Measurements from ENCODE around the gene CASP8. TPM values are rescaled to one million over a fixed set of nuclear protein-coding genes. Genes with fewer than 3 reads are reported as not detected.
"Not testable (repeated sequence)": the region's sequence is repeated elsewhere in the genome, so short reads cannot be mapped to it uniquely, and the experiment has no call there.

Gene CASP8
- total RNA-seq (2014; rRNA removed; shearing (Covaris generic)) = 68.6 and 101 TPM in 2 replicates

GRCh38 chr2:201260302-201260800 is at the start of gene CASP8:
Gene CASP8, plus strand, starts transcription at chr2:201260536. Its CDS starts 5,951 bp downstream, at chr2:201266487.
- peak; percentile 72 for DNase-seq (ENCODE audit: low spot score)

- no peak for DNase-seq (ENCODE audit: low spot score)
These were observed 44.4 kb upstream of the CASP8 start for GRCh38 chr2:201215963-201216362.

GRCh38 chr2:201216918-201217317 is 43.4 kb upstream of the CASP8 start:
- DNase-seq (ENCODE audit: low spot score) = no peak

- peak; percentile 24 for DNase-seq (ENCODE audit: low spot score)
These were observed 41.6 kb upstream of the CASP8 start for GRCh38 chr2:201218780-201219179.

GRCh38 chr2:201219328-201220096 is 40.8 kb upstream of the CASP8 start:
- no peak for DNase-seq (ENCODE audit: low spot score)

DNA sequence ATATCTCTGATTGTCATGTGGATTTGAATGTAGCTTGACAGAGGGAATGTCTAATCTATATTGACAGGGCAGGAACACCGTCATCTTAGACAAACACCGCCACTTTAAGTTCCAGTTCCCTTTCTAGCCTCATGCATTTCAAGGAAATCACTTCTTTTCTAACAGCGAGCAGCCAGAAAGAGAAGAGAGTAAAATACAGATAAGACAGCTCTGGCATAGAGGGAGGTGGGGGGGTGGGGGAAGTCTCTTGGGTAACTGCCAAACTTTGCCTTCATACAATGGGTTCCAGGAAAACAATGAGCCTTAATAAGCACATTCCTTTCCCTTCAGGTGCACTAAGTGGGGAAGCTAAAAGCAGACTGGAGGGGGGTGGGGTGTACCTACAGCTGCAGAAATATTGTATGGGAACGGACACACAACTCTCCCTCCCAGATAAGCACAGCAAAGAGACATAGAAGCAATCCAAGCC is 40.2 kb upstream of the CASP8 start:
- DNase-seq (ENCODE audit: low spot score) = no peak

GRCh38 chr2:201223089-201224073 is 37.0 kb upstream of the CASP8 start:
- DNase-seq (ENCODE audit: low spot score) = no peak

GRCh38 chr2:201228271-201228911 is 31.9 kb upstream of the CASP8 start:
- peak; percentile 27 for DNase-seq (ENCODE audit: low spot score)

GRCh38 chr2:201228912-201229290 is 31.4 kb upstream of the CASP8 start:
- no peak for DNase-seq (ENCODE audit: low spot score)

GRCh38 chr2:201231781-201232466 is 28.4 kb upstream of the CASP8 start:
- peak; percentile 98 for DNase-seq (ENCODE audit: low spot score)

GRCh38 chr2:201232467-201232815 is 27.9 kb upstream of the CASP8 start:
- no peak for DNase-seq (ENCODE audit: low spot score)

GRCh38 chr2:201233192-201233811 is 27.0 kb upstream of the CASP8 start:
- peak; percentile 97 for DNase-seq (ENCODE audit: low spot score)

GRCh38 chr2:201233812-201234662 is 26.3 kb upstream of the CASP8 start:
- DNase-seq (ENCODE audit: low spot score) = peak; percentile 18

DNA sequence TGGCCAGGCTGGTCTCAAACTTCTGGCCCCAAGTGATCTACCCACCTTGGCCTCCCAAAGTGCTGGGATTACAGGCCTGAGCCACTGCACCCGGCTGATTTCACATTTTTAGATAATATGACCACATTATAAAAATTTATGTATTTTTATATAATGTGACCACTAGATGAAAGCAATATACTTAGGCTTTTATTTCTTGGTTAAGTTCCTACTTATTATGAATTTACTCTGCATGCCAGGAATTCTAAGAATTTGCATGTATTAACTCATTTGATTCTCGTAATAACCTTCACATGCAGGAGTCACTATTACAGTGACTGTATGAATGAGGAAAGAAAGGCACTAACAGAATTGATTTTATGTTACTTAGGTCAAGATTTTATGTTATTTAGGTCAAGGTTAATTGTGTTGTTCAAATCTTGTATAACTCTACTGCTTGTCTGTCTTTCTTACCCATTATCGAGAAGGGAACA is 25.6 kb upstream of the CASP8 start:
- no peak for DNase-seq (ENCODE audit: low spot score)

- DNase-seq (ENCODE audit: low spot score) = peak; percentile 69
These were observed 24.2 kb upstream of the CASP8 start for GRCh38 chr2:201235860-201236811.

DNA sequence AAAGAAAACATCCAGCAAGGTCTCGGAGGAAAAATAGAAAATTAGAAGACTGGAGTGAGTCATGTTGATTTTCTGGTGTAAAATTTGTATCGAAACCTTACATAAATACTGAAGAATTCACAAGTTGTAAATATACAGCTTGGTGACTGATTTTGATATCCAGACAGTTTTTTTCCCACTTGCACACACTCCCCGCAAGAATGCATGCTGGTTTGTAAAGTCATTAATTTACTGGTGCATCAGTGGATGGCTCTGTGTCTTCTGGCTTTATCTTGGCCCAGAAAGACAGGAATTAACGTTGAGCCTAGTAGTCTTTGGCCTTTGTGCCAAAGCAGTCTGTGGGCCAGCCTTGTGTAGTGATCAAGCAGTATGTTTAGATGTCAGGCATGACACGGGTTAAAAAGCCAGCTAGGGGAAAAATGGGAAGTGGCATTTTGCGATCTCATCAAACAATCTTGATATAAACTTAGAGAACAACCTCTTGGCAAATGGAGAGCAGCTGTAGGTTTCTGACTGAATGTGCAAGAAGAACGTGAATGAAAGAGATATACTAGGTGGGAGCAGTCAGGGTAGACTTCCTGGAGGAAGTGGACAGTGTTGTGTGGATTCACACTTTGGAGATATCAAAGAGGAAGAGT is 22.7 kb upstream of the CASP8 start:
- DNase-seq (ENCODE audit: low spot score) = no peak

DNA sequence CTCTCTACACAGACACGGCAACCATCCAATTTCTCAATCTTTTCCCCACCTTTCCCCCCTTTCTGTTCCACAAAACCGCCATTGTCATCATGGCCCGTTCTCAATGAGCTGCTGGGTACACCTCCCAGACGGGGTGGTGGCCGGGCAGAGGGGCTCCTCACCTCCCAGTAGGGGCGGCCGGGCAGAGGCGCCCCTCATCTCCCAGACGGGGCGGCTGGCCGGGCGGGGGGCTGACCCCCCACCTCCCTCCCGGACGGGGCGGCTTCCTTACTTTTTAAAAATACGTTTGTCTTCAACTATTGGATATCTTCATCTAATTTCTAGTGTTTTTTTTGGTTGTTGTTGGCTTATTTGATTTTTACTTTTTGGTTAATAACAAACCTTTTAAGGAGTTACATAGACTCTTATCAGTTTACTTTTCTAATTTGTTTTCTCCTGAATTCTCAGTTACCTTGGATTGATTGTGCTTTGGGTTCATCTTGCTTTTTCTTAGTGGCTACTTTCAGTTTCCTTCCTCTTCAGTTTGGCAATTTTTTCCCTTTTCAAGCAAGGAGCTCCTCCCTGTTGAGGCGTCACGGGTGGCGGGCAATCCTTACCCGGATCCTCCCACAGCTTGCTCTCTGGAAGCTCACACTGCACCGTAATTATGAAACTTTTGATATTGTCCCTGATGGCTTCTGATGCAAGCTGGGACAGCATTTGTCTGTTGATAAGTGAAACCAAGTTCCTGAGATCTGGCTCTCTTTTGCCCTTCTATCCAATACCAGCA is 21.0 kb upstream of the CASP8 start:
- not testable (repeated sequence) for DNase-seq (ENCODE audit: low spot score)
